Upper lobe of left lung (tissue), 6 donors: Measurements from ENCODE around the gene DDX59. TPM values are rescaled to one million over a fixed set of nuclear protein-coding genes. Genes with fewer than 3 reads are reported as not detected.

Experiments
- ATAC-seq, 2 donors: fragments of 200-7000 bp; cut with Tn5 transposase; one replicate each; pipeline ENCODE4 v1.9.1; 2022; ENCODE audit warnings: mild to moderate bottlenecking in 2 of 2, moderate library complexity in 2 of 2; ENCODE audit not compliant: low FRiP score in 2 of 2
- DNase-seq, 2 donors: peaks; one replicate each; pipeline ENCODE4 v3.0.0-alpha.2; 2019 to 2020
- H3K27ac ChIP-seq, 4 donors: fragments of 200-600 bp; sonication (generic); one replicate each; pipeline ENCODE4 v1.5.1; 2016 to 2019
- H3K27me3 ChIP-seq, 4 donors: fragments of 200-600 bp; sonication (generic); one replicate each; pipeline ENCODE4 v1.5.1; 2017 to 2019
- H3K36me3 ChIP-seq, 4 donors: fragments of 200-600 bp; sonication (generic); one replicate each; pipeline ENCODE4 v1.5.1; 2016 to 2019
- H3K4me1 ChIP-seq, 4 donors: fragments of 200-600 bp; sonication (generic); one replicate each; pipeline ENCODE4 v1.5.1; 2018 to 2019
- H3K4me3 ChIP-seq, 4 donors: fragments of 200-600 bp; sonication (generic); one replicate each; pipeline ENCODE4 v1.5.1; 2017 to 2019; ENCODE audit warnings: mild to moderate bottlenecking in 2 of 4, moderate library complexity in 1 of 4
- H3K9me3 ChIP-seq, 4 donors: fragments of 200-600 bp; sonication (generic); one replicate each; pipeline ENCODE4 v1.5.1; 2018 to 2019
- CTCF ChIP-seq, 6 experiments: fragments of 450-650 bp in 4 of 6; fragments of 200-600 bp in 2 of 6; sonication (generic) in 2 of 6; IDR thresholded peaks; one replicate each; pipeline ENCODE4 v1.5.1; 2016 to 2019; ENCODE audit warnings: antibody characterized with exemption in 6 of 6
- EP300 ChIP-seq, 4 donors: sonication (generic); formaldehyde crosslinking; IDR thresholded peaks; one replicate each; pipeline ENCODE4 v1.5.1; 2017; ENCODE audit warnings: antibody characterized with exemption in 4 of 4, control low read depth in 2 of 4
- POLR2A ChIP-seq, 4 donors: fragments of 450-650 bp; IDR thresholded peaks; one replicate each; pipeline ENCODE4 v1.5.1; 2016 to 2017; ENCODE audit warnings: antibody characterized with exemption in 4 of 4, mild to moderate bottlenecking in 2 of 4
- POLR2AphosphoS5 ChIP-seq, 2 donors: sonication (generic); formaldehyde crosslinking; IDR thresholded peaks; one replicate each; pipeline ENCODE4 v1.5.1; 2017; ENCODE audit warnings: antibody characterized with exemption in 2 of 2
- WGBS, 2 donors: methylation state at CpG; one replicate each; pipeline ENCODE4 v1.1.5; 2017 to 2018; 5-methylcytosine and 5-hydroxymethylcytosine counted together
- total RNA-seq, 6 donors: library from RNA; depleted of rRNA in 4 of 6; stranded (reverse); fragments of >200 nt in 4 of 6; gene quantifications; one replicate each; pipeline versions ENCODE4 v1.1.0 to v1.2.1, GENCODE V29; 2016 to 2021
- donor health status: DM: no; HTN: no; CAD: no; lungs with moderate emphysema.
- donor health status: DM: no; HTN: yes; CAD: no; lungs with severe emphysema.

Gene DDX59
- total RNA-seq, 6 donors from 2014 or later: 18.4 to 35.6 (median 22.5) TPM

DNA sequence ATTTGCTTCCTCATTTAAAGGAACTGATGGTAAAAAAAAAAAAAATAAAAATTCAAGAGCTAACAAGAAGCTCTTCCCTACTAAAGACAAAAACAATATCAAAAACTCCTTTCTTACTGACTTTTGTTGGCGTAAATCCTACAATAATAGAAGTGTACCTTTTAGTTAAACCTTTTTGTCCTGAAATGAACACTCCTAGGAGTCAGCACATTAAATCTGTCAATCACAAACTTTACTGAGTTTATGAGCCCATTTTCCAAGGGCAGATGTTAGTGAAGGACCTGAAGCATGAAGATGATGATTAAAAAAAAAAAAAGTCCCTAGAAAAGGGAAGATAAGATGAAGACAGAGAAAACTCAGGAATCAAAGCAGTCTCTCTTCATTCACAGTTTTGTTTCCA lies 22.6 kb upstream of the DDX59 start:
- Histone ChIP-seq H3K9me3 (no peaks in the 10 kb centered on the region), H3K36me3 (no peaks in the 10 kb centered on the region), H3K4me1 (no peaks in the 10 kb centered on the region), H3K27me3 (no peaks in the 10 kb centered on the region), H3K4me3 (no peak overlapping the region), H3K27ac (no peak overlapping the region)
- ATAC-seq (no peak), DNase-seq (no peak)
- WGBS, 2 donors: 94 to 96% methylated on average over 1 of the region's 1 CpG
- TF ChIP-seq CTCF (IDR thresholded peaks at IDR 0.05): no peak
- TF ChIP-seq POLR2AphosphoS5 (IDR thresholded peaks at IDR 0.05): no peak

DNA sequence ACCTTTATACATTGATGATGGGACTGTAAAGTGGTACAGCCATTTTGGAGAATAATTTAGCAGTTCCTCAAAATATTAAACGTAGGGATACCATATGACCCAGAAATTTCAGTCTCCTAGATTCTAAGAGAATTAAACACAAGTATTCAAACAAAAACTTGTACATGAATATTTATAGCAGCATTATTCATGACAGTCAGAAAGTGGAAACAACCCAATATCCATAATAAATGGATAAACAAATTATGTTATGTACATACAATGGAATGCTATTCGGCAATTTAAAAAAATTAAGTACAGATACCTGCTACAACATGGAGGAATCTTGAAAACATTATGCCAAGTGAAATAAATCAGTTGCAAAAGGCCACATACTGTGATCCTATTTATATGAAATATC lies 16.9 kb upstream of the DDX59 start:
- H3K27me3 ChIP-seq: no peaks in the 10 kb centered on the region
- H3K27ac ChIP-seq: no peak overlapping the region
- DNase-seq: no peak
- H3K4me3 ChIP-seq: no peak overlapping the region
- no peak for TF ChIP-seq POLR2A (IDR thresholded peaks at IDR 0.05)
- TF ChIP-seq EP300 (IDR thresholded peaks at IDR 0.05): no peak
- TF ChIP-seq CTCF (IDR thresholded peaks at IDR 0.05): no peak
- TF ChIP-seq POLR2AphosphoS5 (IDR thresholded peaks at IDR 0.05): no peak
- WGBS, 2 donors: 33 to 43% methylated on average over 2 of the region's 2 CpGs
- no peaks in the 10 kb centered on the region for H3K36me3 ChIP-seq
- no peak for ATAC-seq
- H3K4me1 ChIP-seq: no peaks in the 10 kb centered on the region
- H3K9me3 ChIP-seq: no peaks in the 10 kb centered on the region

- no peaks in the 10 kb centered on the region for H3K9me3 ChIP-seq
- H3K27ac ChIP-seq: no peak overlapping the region
- no peak for TF ChIP-seq CTCF (IDR thresholded peaks at IDR 0.05)
- no peak for TF ChIP-seq POLR2AphosphoS5 (IDR thresholded peaks at IDR 0.05)
- no peak for TF ChIP-seq EP300 (IDR thresholded peaks at IDR 0.05)
- no peak for TF ChIP-seq POLR2A (IDR thresholded peaks at IDR 0.05)
- no peaks in the 10 kb centered on the region for H3K27me3 ChIP-seq
- H3K4me3 ChIP-seq: no peak overlapping the region
- no peaks in the 10 kb centered on the region for H3K36me3 ChIP-seq
- ATAC-seq (no peak), DNase-seq (no peak)
- 68 to 80% methylated on average over 4 of the region's 4 CpGs for WGBS, 2 donors
- H3K4me1 ChIP-seq: no peaks in the 10 kb centered on the region
These were observed 14.3 kb upstream of the DDX59 start for GRCh38 chr1:200684015-200684414.

DNA sequence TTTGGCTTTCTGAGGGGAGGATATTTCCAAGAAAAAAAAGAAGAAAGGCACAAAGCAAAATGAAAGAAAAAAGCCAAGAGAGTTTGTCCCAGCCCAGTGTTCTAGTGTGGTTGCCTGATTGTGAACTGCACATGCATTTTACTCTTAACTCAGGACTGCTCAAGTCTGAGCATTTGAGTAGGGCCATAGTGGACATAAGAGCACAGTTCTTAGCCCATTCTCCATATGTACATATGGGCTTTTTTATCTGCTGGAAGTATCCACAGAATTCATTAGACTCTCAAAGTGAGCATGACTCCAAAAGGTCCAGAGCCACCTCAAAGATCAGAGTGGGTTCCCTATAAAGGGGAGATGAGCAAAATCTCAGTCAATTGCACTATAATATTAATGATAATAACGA lies 13.6 kb upstream of the DDX59 start:
- no peaks in the 10 kb centered on the region for H3K27me3 ChIP-seq

More for the DNA sequence above, 13.6 kb upstream of the DDX59 start:
- ATAC-seq: no peak
- Histone ChIP-seq H3K4me1 (no peaks in the 10 kb centered on the region), H3K27ac (no peak overlapping the region), H3K9me3 (no peaks in the 10 kb centered on the region), H3K4me3 (no peak overlapping the region), H3K36me3 (no peaks in the 10 kb centered on the region)
- WGBS, 2 donors: 0 to 42% methylated on average over 1 of the region's 1 CpG
- TF ChIP-seq POLR2A (IDR thresholded peaks at IDR 0.05) (no peak), POLR2AphosphoS5 (IDR thresholded peaks at IDR 0.05) (no peak), EP300 (IDR thresholded peaks at IDR 0.05) (no peak), CTCF (IDR thresholded peaks at IDR 0.05) (no peak)
- DNase-seq: no peak
